Measurements from ENCODE around the gene SLC23A3.
A peak's percentile ranks its signal among the peaks of the same experiment; 100 is the strongest.

The SLC23A3 gene

GRCh38 chr2:219140722-219141121 lies 29.1 kb downstream of the SLC23A3 start:
- no peak for DNase-seq (ENCODE audit: low spot score)

- no peak for DNase-seq (ENCODE audit: low spot score)
Measured at GRCh38 chr2:219133976-219134375, 35.9 kb downstream of the SLC23A3 start.

DNA sequence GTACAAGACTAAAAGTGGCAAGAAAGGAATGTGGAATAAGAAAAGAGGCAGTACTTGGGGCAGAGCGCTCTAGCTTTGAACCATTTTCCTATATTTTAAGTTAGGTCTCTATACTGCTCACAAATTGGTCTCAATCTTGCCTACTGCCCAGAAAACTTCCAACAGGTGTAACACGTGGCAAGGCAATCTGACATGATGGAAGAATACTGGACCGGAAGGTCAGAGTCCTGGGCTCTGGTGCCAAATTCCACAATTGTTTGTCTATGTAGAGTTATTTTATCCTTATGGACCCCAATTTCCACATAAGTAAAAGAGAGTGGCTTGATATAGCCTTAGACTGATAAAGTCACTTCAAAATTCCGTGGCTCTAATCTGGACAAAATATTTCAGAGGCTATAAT lies 38.1 kb downstream of the SLC23A3 start:
- no peak for DNase-seq (ENCODE audit: low spot score)

DNA sequence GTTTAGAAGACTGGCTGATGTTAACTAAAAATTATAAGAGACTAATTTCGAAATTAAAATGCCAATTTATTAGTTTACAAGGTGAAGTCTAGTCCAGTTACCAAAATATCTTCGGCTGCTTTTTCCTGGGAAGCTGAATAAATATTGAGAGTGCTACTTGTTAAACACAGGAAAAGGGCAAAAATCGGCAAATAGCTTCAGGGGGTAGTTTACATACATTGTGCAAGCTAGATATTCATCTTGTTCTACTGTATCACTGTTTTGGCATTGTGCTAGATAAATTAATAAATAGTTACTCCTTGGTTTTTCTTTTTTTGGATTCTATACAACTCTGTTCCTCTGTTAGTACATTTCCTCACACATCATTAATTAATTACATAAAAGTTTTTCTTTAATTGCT lies 38.5 kb downstream of the SLC23A3 start:
- DNase-seq (ENCODE audit: low spot score), result no peak

- no peak for DNase-seq (ENCODE audit: low spot score)
Measured at GRCh38 chr2:219129589-219129988, 40.2 kb downstream of the SLC23A3 start.

DNA sequence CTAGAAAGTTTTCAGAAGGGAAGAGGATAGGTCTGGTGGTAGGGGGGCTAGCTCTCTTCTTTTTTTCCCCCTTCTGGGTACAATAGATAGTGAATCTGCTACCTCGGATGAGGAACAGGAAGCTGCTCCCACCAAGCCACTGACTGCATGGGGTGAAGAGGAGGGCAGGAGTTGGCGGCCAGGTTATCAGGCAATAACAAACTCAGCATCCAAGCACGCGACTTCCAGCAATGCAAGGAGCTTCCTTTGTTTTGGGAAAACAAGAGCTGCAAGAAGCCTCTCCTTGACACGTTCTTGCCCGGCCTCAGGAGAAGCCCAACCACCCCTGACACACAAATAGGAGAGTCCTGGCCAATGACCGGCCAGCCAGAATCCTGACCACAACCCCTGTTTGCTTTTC lies 41.4 kb downstream of the SLC23A3 start:
- no peak for DNase-seq (ENCODE audit: low spot score)

DNA sequence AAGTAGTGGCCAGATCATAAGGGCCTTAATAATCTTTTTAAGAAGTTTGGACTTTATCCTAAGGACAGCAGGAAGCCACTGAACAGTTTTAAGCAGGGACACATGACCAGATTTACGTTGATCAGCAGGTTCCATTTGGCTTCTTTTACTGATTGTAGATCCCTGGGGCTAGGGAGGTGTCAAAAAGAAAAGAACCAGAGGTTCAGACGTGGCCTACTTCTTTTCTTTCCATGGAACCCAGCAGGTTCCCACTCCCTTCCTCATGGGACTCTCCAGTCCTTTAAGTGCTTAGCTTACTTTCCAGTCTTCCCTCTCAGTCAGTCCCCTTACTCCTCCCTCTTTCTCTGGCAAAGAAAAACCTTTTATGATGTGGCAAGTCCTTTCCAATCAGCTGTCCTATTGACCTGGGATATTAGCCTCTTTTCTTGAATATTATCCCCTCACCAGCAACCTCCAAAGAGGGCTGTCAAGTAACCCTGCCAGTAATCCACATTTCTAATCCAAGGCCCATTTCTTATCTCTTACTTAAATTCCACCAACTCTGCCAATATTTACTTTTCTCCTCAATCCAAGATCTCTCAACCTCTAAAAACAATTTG lies 42.7 kb downstream of the SLC23A3 start:
- DNase-seq (ENCODE audit: low spot score), result no peak

- no peak for DNase-seq (ENCODE audit: low spot score)
Measured at GRCh38 chr2:219126555-219126954, 43.3 kb downstream of the SLC23A3 start.

DNA sequence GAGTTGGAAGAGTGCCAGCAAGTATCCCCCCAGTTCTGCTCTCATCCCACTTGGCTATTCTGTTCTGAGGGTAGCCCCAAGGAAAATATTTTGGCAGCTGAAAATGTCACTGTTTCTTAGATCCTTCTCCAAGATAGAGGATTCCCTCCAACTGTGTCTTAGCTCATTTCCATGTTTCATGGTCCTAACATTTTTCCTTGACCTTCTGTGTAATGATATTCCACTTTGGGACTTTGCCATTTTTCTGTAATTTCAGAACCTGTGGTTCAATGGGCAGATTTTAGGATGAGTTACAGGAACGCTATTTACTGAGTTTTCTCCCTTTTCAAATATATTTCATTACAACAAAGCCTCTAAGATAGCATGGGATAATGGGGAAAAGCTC lies 44.0 kb downstream of the SLC23A3 start:
- DNase-seq (ENCODE audit: low spot score), result no peak

DNA sequence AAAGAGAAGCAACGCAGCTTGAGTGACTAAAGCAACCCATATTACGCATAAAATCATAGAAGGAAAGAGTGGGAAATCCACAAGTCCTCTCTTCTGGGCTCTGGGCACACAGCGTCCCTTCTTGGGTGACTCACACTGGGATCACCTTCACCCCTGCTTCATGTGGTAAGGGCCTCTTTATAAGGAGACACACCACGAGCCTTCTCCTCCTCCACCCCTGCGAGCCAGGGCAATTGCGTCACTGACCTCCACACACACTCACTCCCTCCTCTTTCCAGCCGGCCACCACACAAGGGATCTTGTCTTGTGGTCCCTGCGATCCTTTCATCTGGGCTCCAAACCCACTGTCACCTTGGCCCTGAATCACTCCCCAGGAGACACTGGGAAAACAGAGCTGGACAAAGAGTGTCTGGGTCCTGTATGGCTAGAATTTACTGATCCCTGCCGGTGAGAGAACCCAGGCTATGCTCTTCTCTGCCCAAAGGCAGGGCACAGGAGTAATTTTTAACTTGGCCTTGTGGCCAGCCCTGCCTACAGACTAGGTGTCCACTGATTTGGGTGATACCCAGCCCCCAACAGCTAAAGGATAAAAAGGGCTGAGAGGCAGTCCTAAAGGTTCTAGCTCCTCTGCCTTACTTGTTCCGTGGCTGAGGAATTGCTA lies 44.5 kb downstream of the SLC23A3 start:
- DNase-seq (ENCODE audit: low spot score), result no peak

- no peak for DNase-seq (ENCODE audit: low spot score)
Measured at GRCh38 chr2:219124381-219125110, 45.3 kb downstream of the SLC23A3 start.

DNA sequence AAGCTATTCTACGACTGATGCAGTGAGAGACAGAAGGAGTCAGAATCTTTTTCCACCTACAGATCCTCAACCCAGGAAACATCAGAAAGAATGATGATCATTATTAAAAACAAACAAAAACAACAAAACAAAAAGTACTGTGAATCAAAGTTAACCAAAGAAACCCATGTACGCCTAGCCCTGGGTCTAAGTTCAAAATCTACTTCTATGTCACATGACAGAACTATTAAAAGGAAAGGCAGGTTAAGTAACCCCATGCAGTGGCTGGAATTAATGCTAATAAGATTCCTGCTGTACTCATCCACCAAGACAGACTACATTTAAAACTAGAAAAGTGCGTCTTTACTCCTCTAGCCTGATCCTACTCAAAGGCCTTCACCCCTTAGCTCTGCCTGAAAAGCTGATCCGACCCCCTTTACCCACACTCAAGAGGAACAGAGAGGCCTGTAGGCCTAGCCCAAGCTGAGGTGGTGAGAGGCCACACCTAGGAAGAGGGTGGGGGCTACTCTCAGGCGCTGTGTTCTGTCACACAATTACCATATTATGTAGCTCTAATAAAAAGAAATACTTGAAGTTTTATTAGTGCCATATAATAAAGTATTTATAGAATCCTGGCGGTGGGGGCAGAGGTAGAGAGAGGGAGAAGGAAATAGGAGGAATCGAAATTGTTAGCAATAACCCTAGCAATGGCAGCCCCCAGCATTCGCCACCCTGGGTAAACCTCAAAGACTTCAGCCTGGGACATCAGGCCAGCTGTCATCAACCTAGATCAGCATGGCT lies 46.3 kb downstream of the SLC23A3 start:
- no peak for DNase-seq (ENCODE audit: low spot score)

- DNase-seq (ENCODE audit: low spot score), result no peak
Measured at GRCh38 chr2:219122202-219122980, 47.4 kb downstream of the SLC23A3 start.

DNA sequence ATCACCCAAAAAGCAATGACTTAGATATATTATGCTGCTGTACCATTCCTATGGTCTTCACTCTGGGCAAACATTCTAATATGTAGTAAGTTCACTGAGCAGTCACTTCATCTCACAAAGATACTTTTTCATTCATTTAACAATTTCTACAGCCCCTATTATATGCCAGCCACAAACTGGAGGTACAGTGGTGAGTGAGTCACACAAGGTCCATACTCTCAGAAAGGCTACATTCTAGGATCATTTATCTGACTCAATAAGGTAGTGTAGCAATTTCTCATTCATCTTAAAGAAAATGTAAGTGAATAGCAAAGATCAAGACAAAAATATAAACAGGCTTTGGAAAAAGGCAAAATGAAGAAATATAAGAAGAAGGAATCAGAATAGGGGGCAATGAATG lies 49.7 kb downstream of the SLC23A3 start:
- no peak for DNase-seq (ENCODE audit: low spot score)

DNA sequence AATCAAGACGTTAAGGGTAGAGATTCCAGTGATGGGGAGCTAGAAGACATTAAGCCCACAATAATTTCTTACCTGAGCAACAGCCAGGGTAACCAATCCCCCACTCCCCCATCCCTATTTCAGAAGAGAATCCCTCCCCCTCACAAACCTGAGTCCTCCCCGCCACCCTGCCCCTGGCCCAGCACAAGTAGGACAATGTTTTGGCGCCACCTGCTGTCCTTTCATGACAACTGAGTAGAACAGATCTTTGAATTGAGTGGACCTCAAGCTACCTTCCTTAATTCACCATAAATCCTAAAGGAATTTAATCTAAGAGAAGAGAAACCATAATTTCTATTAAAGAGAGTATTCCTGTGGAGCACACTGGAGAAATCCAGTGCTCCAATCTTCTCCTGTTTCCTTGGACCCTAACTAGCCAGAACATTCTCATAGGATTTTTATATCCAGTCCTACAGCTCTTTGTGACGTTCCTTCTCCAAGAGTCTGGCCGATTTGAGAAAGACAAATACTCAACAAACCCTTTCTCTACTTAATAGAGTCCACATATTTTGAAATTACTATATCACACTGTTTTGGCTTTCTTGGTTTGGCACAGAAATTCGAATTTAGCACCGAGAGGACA lies 50.3 kb downstream of the SLC23A3 start:
- peak; percentile 75 for DNase-seq (ENCODE audit: low spot score)

DNA sequence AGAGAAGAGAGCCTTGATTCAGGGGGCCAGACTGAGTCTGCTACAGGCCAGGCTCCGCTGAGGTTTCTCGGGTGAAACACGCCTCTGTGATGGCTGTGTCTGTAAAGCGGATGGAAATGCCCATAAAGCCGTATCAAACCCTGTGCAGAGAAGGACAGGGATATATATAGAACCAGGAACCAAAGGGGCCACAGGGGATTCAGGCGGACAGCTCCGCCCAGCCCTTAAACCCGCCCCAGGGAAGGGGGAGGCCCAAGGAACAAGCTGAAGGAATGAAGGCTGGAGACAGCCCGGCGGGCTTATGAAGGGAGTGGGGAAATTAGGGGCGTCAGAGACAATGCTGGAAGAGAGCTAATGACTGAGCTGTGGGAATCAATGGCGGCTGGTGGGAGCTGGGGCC lies 51.3 kb downstream of the SLC23A3 start:
- no peak for DNase-seq (ENCODE audit: low spot score)

DNA sequence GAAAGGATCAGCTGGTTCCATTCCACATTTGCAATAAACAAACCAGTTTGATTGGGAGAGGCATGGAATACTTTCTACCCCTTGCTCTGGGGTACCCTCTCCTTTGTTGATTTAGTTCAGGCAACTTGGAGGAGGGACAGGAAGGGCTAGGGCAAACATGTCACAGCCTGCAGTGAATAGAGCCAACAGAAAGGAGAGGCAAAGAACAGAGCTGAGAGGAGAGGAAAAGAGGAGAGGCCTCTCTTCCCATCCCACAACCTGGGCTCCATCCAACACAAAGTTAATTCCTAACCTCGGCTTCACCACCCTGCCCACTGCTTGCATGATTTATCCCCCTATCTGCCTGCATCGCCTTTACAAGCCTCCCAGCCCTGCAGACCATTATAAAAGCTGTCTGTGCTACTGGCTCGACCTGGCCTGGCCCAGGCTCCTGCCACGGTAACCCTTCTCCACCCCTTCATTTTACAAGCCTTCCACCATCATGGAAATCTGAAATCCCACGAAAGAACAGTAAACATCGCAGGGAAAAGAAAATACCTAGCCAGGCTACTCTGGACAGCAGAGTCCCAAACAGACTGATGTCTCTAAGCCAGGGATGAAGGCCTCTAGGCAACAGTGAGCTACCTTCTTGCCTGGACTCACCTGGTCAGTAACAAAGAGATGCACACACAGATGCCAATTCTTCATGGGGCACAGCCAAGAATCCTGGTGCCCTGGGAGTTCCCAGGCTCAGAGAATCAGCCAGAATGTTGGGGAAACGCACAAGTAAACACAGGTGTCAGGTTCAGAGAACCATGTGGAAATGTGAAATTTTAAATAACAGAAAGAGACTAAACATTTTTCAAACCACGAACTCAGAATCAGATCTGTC lies 52.8 kb downstream of the SLC23A3 start:
- no peak for DNase-seq (ENCODE audit: low spot score)

DNA sequence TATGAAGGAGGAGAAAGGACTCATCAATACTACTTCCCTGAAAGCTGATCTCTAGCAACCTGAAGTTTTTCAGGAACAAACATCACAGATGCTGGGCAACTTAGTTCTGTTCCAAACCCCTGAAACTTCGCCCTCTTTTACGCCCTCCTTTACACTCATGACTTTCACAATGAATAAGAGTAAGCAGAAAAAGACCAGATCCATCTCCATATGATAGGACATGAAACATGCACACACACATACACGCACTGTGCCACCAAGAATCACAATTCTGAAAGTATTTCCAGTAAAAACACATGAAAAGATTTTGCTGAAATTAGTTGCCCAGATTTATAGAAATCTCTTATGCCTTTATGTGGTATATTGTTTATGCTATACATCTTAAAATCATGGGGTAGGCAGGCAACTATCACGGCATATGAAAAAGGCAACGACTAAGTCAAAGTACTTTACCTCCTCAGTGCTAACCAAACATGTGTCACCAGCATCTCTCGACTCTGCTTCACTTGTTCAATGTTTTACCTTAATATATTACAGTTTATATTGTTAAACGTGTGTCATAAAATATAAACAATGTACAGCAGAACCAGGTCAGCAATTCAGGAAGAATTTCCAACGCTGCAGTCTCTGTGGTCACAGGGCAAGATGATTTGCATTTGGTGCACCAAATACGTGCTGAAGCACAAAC lies 57.0 kb downstream of the SLC23A3 start:
- DNase-seq (ENCODE audit: low spot score), result no peak

GRCh38 chr2:219112062-219112406 lies 57.8 kb downstream of the SLC23A3 start:
- no peak for DNase-seq (ENCODE audit: low spot score)
